Activated B cell treated with CpG ODN at 0.5 μM for 24 hours (primary cell): ENCODE measurements around the gene OR13H1. TPM values are rescaled to one million over a fixed set of nuclear protein-coding genes. Genes with fewer than 3 reads are reported as not detected.
"Not testable (repeated sequence)": the region's sequence is repeated elsewhere in the genome, so short reads cannot be mapped to it uniquely, and the experiment has no call there.

Experiments
- ATAC-seq: fragments of 200-7000 bp; cut with Tn5 transposase; one replicate; pipeline ENCODE4 v1.10.0; 2021; ENCODE audit warnings: low read depth, mild to moderate bottlenecking, moderate library complexity
- CTCF ChIA-PET: fragments of 350-600 bp; sonication (Branson Sonifier 250); formaldehyde crosslinking; loops from one replicate; lab custom pipeline; 2021; ENCODE audit warnings: antibody characterized with exemption; lab: Charles Lee
- POLR2A ChIA-PET: fragments of 350-600 bp; sonication (Branson Sonifier 250); formaldehyde crosslinking; loops from one replicate; lab custom pipeline; 2021; ENCODE audit warnings: antibody characterized with exemption; lab: Charles Lee
- DNase-seq: peaks from one replicate; pipeline ENCODE4 v3.0.0; 2022
- H3K27ac Mint-ChIP-seq: one replicate; pipeline ENCODE4 v1.8.0; 2020; ENCODE audit warnings: mixed read lengths
- H3K27me3 Mint-ChIP-seq: one replicate; pipeline ENCODE4 v1.8.0; 2021; ENCODE audit warnings: mixed read lengths
- H3K36me3 Mint-ChIP-seq: one replicate; pipeline ENCODE4 v1.8.0; 2021; ENCODE audit warnings: low read depth, mixed read lengths
- H3K4me1 Mint-ChIP-seq: one replicate; pipeline ENCODE4 v1.8.0; 2021; ENCODE audit warnings: mixed read lengths
- H3K4me3 Mint-ChIP-seq: one replicate; pipeline ENCODE4 v1.8.0; 2020; ENCODE audit warnings: mild to moderate bottlenecking, mixed read lengths
- H3K9me3 Mint-ChIP-seq: one replicate; pipeline ENCODE4 v1.8.0; 2020; ENCODE audit warnings: mixed read lengths
- intact Hi-C: fragments of 100-400 bp; cut with micrococcal nuclease; formaldehyde crosslinking; loops from one replicate; pipeline ENCODE4 v1.15.1; 2024
- total RNA-seq: library from RNA; stranded (reverse); gene quantifications from 2 replicates; pipeline ENCODE4 v1.2.3, GENCODE V29; 2022
- TF ChIP-seq, protein P1 (sequence below): fragments of 200-600 bp; IDR thresholded peaks from one replicate; pipeline ENCODE4 v1.8.0; 2022; ENCODE audit warnings: antibody characterized with exemption, mild to moderate bottlenecking

Gene OR13H1
- total RNA-seq, 1 donor from 2014 or later: not detected

DNA sequence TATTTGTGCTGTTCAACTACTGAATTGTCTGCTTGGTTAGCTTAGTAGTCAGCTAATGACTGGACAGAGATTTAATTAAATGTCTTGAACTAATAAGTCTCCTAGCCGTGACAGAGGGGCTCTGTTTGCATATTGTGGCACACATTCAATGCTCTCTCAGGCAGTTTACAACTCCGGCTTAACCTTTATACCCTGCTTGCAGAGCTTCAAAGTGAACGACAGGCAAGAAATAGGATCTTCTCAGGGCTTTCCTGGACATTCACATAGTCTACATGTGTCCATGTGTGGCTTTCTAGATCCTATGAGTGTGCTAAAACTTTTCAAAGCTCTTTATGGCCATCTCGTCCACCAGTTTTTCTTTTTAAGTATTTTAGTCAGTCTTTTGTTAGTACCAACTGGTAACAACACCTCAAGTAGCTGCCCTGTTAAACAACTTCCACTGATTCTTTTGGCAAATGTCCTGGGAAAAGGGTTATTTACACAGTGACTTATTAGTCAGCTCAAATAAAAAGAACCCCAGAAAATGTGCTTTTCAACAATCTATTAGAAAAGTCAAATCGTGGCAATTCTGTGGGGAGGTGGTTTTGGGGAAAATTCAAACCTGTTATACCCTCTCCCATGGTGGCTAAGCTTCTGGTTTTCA, 28.6 kb downstream of the OR13H1 start:
- POLR2A ChIA-PET: no interaction called here
- H3K9me3 Mint-ChIP-seq: no peaks in the 10 kb centered on the region
- no peaks in the 10 kb centered on the region for H3K27me3 Mint-ChIP-seq
- intact Hi-C loops: no loop called here
- H3K4me1 Mint-ChIP-seq: no peaks in the 10 kb centered on the region
- no peak overlapping the region for H3K27ac Mint-ChIP-seq
- H3K4me3 Mint-ChIP-seq: no peak overlapping the region
- ATAC-seq: no peak
- CTCF ChIA-PET: no interaction called here
- no peaks in the 10 kb centered on the region for H3K36me3 Mint-ChIP-seq
- no peak for DNase-seq
- TF ChIP-seq, protein P1, sequence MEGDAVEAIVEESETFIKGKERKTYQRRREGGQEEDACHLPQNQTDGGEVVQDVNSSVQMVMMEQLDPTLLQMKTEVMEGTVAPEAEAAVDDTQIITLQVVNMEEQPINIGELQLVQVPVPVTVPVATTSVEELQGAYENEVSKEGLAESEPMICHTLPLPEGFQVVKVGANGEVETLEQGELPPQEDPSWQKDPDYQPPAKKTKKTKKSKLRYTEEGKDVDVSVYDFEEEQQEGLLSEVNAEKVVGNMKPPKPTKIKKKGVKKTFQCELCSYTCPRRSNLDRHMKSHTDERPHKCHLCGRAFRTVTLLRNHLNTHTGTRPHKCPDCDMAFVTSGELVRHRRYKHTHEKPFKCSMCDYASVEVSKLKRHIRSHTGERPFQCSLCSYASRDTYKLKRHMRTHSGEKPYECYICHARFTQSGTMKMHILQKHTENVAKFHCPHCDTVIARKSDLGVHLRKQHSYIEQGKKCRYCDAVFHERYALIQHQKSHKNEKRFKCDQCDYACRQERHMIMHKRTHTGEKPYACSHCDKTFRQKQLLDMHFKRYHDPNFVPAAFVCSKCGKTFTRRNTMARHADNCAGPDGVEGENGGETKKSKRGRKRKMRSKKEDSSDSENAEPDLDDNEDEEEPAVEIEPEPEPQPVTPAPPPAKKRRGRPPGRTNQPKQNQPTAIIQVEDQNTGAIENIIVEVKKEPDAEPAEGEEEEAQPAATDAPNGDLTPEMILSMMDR: no peak

DNA sequence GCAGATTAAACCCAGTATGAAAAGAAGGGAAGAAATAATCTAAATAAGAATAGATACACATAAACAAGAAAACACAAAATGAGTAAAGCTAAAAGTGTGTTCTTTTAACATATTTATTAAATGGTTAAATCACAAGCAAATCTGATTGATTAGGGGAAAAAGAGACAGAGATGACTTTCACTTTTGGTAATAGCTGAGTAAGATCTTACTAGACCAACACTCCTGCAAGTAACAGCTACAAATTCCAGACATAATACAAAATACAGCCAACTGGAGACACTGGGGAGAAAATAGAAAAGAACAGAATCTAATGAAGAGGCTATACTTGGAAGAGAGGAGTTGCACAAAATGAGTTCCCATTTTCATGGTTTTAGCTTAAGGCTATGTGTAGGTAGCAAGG, 33.5 kb downstream of the OR13H1 start:
- ATAC-seq (no peak), DNase-seq (no peak)
- Mint-ChIP-seq H3K9me3 (no peaks in the 10 kb centered on the region), H3K36me3 (no peaks in the 10 kb centered on the region), H3K4me1 (no peaks in the 10 kb centered on the region), H3K4me3 (no peak overlapping the region), H3K27ac (no peak overlapping the region), H3K27me3 (no peaks in the 10 kb centered on the region)
- ChIA-PET POLR2A (no interaction called here), CTCF (no interaction called here)
- TF ChIP-seq, protein P1: no peak
- intact Hi-C loops: no loop called here

DNA sequence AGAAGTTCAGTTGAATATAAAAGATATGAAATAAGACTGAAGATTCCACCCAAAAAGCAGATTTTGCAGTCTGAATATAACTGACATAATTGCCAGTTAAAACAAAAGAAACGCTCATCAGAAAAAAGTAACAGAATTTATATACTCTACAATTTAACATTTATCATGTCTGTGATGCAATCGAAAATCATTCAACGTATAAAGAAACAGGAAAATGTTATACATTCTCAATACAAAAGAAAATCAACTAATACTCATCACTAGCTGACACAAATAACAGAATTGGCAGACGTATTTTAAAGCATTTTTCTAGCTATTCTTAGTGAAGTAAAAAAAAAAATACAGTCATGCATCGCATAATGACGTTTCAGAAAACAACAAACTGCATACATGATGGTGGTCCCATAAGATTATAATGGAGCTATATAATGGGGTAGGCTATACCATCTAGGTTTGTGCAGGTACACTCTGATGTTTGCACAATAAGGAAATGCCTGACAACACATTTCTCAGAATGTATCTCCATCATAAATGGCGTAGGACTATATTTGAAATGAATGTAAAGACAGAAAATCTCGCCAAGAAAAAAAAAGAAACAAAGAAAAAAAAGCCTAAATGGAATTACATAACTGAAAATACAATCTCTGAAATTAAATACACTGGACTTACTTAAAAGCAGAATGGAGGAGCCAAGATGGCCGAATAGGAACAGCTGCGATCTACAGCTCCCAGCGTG, 34.3 kb downstream of the OR13H1 start:
- Mint-ChIP-seq H3K36me3 (no peaks in the 10 kb centered on the region), H3K27me3 (no peaks in the 10 kb centered on the region), H3K4me3 (no peak overlapping the region), H3K4me1 (no peaks in the 10 kb centered on the region), H3K9me3 (no peaks in the 10 kb centered on the region), H3K27ac (no peak overlapping the region)
- ATAC-seq: no peak
- DNase-seq: no peak
- intact Hi-C loops: no loop called here
- CTCF ChIA-PET: no interaction called here
- TF ChIP-seq, protein P1: no peak
- POLR2A ChIA-PET: no interaction called here

DNA sequence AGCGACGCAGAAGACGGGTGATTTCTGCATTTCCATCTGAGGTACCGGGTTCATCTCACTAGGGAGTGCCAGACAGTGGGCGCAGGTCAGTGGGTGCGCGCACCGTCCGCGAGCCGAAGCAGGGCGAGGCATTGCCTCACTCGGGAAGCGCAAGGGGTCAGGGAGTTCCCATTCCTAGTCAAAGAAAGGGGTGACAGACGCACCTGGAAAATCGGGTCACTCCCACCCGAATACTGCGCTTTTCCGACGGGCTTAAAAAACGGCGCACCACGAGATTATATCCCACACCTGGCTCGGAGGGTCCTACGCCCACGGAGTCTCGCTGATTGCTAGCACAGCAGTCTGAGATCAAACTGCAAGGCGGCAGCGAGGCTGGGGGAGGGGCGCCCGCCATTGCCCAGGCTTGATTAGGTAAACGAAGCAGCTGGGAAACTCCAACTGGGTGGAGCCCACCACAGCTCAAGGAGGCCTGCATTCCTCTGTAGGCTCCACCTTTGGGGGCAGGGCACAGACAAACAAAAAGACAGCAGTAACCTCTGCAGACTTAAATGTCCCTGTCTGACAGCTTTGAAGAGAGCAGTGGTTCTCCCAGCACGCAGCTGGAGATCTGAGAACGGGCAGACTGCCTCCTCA, 35.0 kb downstream of the OR13H1 start:
- H3K4me3 Mint-ChIP-seq, H3K27ac Mint-ChIP-seq, H3K4me1 Mint-ChIP-seq, intact Hi-C loops, POLR2A ChIA-PET, DNase-seq, H3K27me3 Mint-ChIP-seq, H3K36me3 Mint-ChIP-seq, H3K9me3 Mint-ChIP-seq, ATAC-seq, CTCF ChIA-PET: not testable (repeated sequence)

DNA sequence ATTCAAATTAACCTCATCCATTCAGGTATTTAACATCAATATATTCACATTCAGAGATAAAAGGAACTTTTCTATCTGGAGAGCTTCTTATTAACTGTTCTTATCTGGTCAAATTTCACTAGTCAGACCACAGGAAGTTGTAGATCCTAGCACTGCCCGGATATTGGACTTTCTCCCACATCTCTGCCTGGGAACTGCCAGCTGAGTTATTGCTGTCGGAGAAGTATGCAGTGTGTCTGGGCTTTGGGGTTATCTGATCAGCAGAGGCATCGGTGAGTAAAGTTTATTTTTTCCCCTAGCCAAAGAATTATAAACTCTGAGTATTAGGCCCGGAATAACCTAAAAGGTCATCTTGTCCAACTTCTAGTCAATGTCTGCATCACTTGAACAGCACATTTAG, 45.1 kb downstream of the OR13H1 start:
- Mint-ChIP-seq H3K27me3 (no peaks in the 10 kb centered on the region), H3K4me3 (no peak overlapping the region), H3K36me3 (no peaks in the 10 kb centered on the region), H3K9me3 (no peaks in the 10 kb centered on the region), H3K27ac (no peak overlapping the region), H3K4me1 (no peaks in the 10 kb centered on the region)
- POLR2A ChIA-PET: no interaction called here
- CTCF ChIA-PET: no interaction called here
- no peak for DNase-seq
- intact Hi-C loops: no loop called here
- ATAC-seq: no peak
- TF ChIP-seq, protein P1: no peak
